Glutamatergic neuron (in vitro differentiated cells): ENCODE results near the gene MAP2K7. TPM values are rescaled to one million over a fixed set of nuclear protein-coding genes. Genes with fewer than 3 reads are reported as not detected.

ENCODE experiments used
- DNase-seq: peaks from one replicate; pipeline ENCODE4 v3.0.0; 2022
- H3K27ac Mint-ChIP-seq: one replicate; pipeline ENCODE4 v1.8.0; 2020; ENCODE audit warnings: mild to moderate bottlenecking, mixed read lengths, inconsistent platforms; ENCODE audit not compliant: unreplicated experiment
- H3K27me3 Mint-ChIP-seq: one replicate; pipeline ENCODE4 v1.8.0; 2020; ENCODE audit warnings: mild to moderate bottlenecking, moderate library complexity, mixed read lengths, inconsistent platforms; ENCODE audit not compliant: unreplicated experiment
- H3K36me3 Mint-ChIP-seq: one replicate; pipeline ENCODE4 v1.8.0; 2020; ENCODE audit warnings: mild to moderate bottlenecking, mixed read lengths, inconsistent platforms; ENCODE audit not compliant: unreplicated experiment
- H3K4me1 Mint-ChIP-seq: one replicate; pipeline ENCODE4 v1.8.0; 2020; ENCODE audit warnings: mild to moderate bottlenecking, low read depth, mixed read lengths, inconsistent platforms; ENCODE audit not compliant: unreplicated experiment
- H3K4me3 Mint-ChIP-seq: one replicate; pipeline ENCODE4 v1.8.0; 2020; ENCODE audit warnings: mild to moderate bottlenecking, mixed read lengths, inconsistent platforms; ENCODE audit not compliant: unreplicated experiment
- H3K9me3 Mint-ChIP-seq: one replicate; pipeline ENCODE4 v1.8.0; 2020; ENCODE audit warnings: mild to moderate bottlenecking, moderate library complexity, mixed read lengths, inconsistent platforms; ENCODE audit not compliant: unreplicated experiment
- total RNA-seq: library from RNA; stranded (reverse); fragmentation: NEBNext Ultra II Directional; extraction: Animal tissue kit (Norgen Biotek cat#: 25700); gene quantifications from one replicate; pipeline ENCODE4 v1.2.1, GENCODE V29; 2021; ENCODE audit not compliant: unreplicated experiment
- TF ChIP-seq, protein P1 (sequence below): fragments of 200-600 bp; sonication (generic); IDR thresholded peaks from one replicate; pipeline ENCODE4 v1.5.0; 2021; ENCODE audit not compliant: partially characterized antibody, unreplicated experiment

MAP2K7 gene
- total RNA-seq, 1 donor from 2014 or later = 44.2 TPM

DNA sequence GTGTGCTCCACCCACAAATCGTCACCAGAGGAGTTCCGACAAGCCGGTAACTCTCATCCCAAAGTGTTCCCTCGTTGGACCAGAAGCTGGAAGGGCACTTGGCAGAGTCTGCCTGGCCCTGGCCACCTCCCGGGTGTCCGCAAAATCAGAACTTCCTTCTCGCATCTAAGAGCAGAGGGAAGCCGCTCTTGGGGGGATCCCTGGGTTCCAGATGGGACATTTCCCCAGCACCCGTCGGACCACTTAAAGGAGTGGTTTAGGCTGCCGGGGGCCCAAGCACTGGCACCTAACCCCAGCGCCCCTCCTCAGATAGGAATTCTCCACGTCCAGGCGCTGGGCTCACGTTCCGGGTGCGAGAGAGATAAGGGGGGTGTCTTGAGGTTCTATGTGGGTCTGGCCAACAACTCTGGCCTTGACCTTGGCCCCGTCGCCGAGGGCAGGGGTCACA lies 857 bp upstream of the MAP2K7 start:
- peak overlapping the region; percentile 91 for H3K4me3 Mint-ChIP-seq
- no peaks in the 10 kb centered on the region for H3K36me3 Mint-ChIP-seq
- peaks cover 11% of the 10 kb centered on the region for H3K9me3 Mint-ChIP-seq
- H3K27ac Mint-ChIP-seq = peak overlapping the region; percentile 90
- TF ChIP-seq, protein P1, sequence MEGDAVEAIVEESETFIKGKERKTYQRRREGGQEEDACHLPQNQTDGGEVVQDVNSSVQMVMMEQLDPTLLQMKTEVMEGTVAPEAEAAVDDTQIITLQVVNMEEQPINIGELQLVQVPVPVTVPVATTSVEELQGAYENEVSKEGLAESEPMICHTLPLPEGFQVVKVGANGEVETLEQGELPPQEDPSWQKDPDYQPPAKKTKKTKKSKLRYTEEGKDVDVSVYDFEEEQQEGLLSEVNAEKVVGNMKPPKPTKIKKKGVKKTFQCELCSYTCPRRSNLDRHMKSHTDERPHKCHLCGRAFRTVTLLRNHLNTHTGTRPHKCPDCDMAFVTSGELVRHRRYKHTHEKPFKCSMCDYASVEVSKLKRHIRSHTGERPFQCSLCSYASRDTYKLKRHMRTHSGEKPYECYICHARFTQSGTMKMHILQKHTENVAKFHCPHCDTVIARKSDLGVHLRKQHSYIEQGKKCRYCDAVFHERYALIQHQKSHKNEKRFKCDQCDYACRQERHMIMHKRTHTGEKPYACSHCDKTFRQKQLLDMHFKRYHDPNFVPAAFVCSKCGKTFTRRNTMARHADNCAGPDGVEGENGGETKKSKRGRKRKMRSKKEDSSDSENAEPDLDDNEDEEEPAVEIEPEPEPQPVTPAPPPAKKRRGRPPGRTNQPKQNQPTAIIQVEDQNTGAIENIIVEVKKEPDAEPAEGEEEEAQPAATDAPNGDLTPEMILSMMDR = no peak
- peaks cover 10% of the 10 kb centered on the region for H3K4me1 Mint-ChIP-seq
- peaks cover 12% of the 10 kb centered on the region for H3K27me3 Mint-ChIP-seq
- DNase-seq = no peak

DNA sequence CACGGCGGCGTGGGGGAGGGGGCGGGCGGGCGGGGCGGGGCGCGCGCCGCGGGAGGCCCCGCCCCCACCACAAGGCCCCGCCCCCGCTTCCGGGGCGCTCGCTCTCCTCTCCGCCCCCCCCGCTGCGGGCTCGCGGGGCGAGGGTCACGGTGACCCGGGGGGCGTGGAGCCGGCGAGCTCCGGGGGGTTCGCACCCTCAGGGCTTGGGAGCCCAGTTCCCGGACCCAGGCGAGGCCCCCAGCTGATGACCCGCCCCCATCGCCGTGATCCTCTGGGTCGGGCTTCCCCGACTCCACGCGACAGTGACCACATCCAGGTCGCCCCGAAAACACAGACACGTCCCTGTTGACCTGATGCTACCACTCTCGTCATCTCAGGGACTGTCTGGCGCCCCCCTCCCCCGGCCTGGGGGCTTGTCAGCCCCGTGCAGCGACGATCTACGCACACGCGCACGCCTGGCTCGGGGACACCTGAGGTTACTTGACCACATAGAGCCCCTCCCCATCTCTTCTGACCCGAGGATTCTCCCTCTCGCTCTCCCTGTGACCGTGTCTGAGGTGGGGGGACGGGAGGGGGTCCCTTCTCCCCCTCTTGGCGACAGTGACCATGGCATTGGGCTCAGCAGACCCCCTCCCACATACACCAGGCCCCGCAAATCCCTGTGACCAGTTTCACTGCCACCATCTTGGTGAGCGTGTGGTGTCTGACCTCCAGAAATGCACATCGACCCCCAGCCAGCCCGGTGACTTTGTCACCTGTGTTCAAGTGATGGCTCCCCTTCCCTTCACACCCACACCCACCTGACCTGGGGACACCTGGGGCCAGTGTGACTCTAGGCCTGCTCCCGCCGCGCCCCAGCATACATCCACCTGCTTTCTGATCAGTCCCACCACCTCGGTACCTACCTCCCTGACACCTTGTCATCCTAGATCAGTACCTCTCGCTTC lies 670 bp downstream of the MAP2K7 start:
- TF ChIP-seq, protein P1 = no peak
- Mint-ChIP-seq H3K9me3 (peaks cover 12% of the 10 kb centered on the region), H3K4me3 (peak overlapping the region; percentile 86), H3K4me1 (peaks cover 10% of the 10 kb centered on the region), H3K36me3 (no peaks in the 10 kb centered on the region), H3K27ac (peak overlapping the region; percentile 12), H3K27me3 (peaks cover 12% of the 10 kb centered on the region)
- DNase-seq = peak; percentile 55

DNA sequence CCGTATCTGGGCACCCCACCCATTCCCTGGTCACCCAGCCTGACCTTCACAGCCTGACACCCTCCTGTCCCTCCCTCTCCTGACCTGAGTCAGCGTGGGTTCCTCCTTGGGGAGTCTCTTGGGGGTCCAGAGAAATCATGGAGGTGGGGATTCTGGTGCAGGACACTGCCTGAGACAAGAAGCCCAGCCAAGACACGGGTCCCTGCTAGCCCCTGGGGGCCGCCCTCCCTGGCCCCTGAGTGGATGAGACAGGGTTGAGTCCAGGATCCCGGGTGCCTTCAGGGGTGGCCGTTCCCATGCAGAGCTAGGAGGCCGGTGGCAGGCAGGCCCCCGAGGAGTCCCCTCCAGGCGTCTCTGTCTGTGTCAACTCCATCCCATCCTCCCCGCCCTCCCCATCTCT lies 1.6 kb downstream of the MAP2K7 start:
- H3K27me3 Mint-ChIP-seq = peaks cover 12% of the 10 kb centered on the region
- H3K9me3 Mint-ChIP-seq = peaks cover 12% of the 10 kb centered on the region
- DNase-seq = no peak
- H3K36me3 Mint-ChIP-seq = no peaks in the 10 kb centered on the region
- H3K4me1 Mint-ChIP-seq = peaks cover 10% of the 10 kb centered on the region
- peak overlapping the region; percentile 12 for H3K27ac Mint-ChIP-seq
- H3K4me3 Mint-ChIP-seq = peak overlapping the region; percentile 86
- TF ChIP-seq, protein P1 = no peak

DNA sequence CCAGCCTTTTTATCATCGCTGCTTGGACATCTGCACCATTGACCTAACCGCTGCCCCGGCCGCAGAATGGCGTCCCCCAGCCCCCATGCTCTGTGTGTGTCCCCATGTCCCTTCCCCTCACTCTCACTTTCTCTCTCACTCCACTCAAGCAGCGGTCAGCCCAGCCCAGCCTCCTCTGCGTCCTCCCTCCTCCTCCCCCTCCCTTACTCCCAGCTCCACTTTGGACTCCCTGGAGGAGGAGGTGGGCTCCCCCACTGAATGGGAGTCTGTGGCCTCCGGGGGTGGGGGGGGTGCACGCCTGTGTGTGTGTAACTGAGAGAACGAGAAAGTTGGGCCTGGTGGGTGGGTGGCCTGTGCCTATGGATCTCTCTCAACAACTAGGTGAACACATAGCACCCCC lies 2.2 kb downstream of the MAP2K7 start:
- peak overlapping the region; percentile 83 for H3K4me3 Mint-ChIP-seq
- peaks cover 10% of the 10 kb centered on the region for H3K27me3 Mint-ChIP-seq
- no peak for DNase-seq
- H3K36me3 Mint-ChIP-seq = no peaks in the 10 kb centered on the region
- peaks cover 12% of the 10 kb centered on the region for H3K9me3 Mint-ChIP-seq
- TF ChIP-seq, protein P1 = no peak
- peaks cover 10% of the 10 kb centered on the region for H3K4me1 Mint-ChIP-seq
- H3K27ac Mint-ChIP-seq = peak overlapping the region; percentile 84

DNA sequence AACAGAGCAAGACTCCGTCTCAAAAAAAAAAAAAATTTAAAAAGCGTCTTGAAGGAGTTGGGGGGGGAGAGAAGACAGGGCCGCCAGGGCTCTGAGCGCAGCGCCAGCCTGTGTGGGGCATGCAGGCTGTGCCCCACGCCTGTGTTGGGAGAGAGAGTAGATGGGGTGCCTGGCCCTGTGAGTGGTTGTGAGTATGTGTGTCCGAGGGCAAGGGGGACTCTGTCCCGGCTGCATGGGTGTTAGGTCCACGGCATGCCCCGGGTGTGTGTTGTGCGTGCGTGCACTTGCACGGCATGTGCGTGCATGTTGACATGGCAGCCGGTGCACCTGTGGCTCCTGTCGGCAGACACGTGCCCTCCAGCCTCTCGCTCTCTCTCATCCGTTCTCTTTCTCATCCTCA lies 3.4 kb downstream of the MAP2K7 start:
- no peak overlapping the region for H3K4me3 Mint-ChIP-seq

More for the DNA sequence above, 3.4 kb downstream of the MAP2K7 start:
- H3K27me3 Mint-ChIP-seq = peaks cover 10% of the 10 kb centered on the region
- H3K9me3 Mint-ChIP-seq = peaks cover 12% of the 10 kb centered on the region
- H3K36me3 Mint-ChIP-seq = no peaks in the 10 kb centered on the region
- peaks cover 10% of the 10 kb centered on the region for H3K4me1 Mint-ChIP-seq
- TF ChIP-seq, protein P1 = no peak
- no peak for DNase-seq
- H3K27ac Mint-ChIP-seq = no peak overlapping the region
